ENCODE results near the gene CCDC39. TPM values are rescaled to one million over a fixed set of nuclear protein-coding genes. Genes with fewer than 3 reads are reported as not detected.
"Not testable (repeated sequence)": the region's sequence is repeated elsewhere in the genome, so short reads cannot be mapped to it uniquely, and the experiment has no call there.

Gene CCDC39
- total RNA-seq, 2 experiments from 2014 or later = not detected

GRCh38 chr3:180593631-180594030, 85.7 kb downstream of the CCDC39 start:
- H3K27me3 Mint-ChIP-seq = peaks cover 25% of the 10 kb centered on the region
- CTCF ChIA-PET; DNase-seq; POLR2A ChIA-PET; H3K4me3 Mint-ChIP-seq; ATAC-seq; H3K9me3 Mint-ChIP-seq (ENCODE audit: low read depth); H3K27ac Mint-ChIP-seq; H3K36me3 Mint-ChIP-seq (ENCODE audit: low read depth); H3K4me1 Mint-ChIP-seq: not testable (repeated sequence)
- intact Hi-C loops (cut with DNase I, micrococcal nuclease) = loop anchor here (10.0 kb wide), 3 partner anchors 669 to 839 kb away; no protein-coding TSS in a partner anchor

GRCh38 chr3:180590396-180590795, 88.9 kb downstream of the CCDC39 start:
- peaks cover 29% of the 10 kb centered on the region for H3K27me3 Mint-ChIP-seq

GRCh38 chr3:180580934-180581333, 98.4 kb downstream of the CCDC39 start:
- H3K4me1 Mint-ChIP-seq = no peaks in the 10 kb centered on the region
- ChIA-PET POLR2A (no interaction called here), CTCF (no interaction called here)
- H3K27ac Mint-ChIP-seq = no peak overlapping the region
- ATAC-seq (no peak), DNase-seq (no peak)
- no peak overlapping the region for H3K4me3 Mint-ChIP-seq
- H3K36me3 Mint-ChIP-seq (ENCODE audit: low read depth) = no peaks in the 10 kb centered on the region
- H3K27me3 Mint-ChIP-seq = peaks cover 22% of the 10 kb centered on the region
- H3K9me3 Mint-ChIP-seq (ENCODE audit: low read depth) = no peaks in the 10 kb centered on the region
- intact Hi-C loops (cut with DNase I, micrococcal nuclease) = no loop called here

More at GRCh38 chr3:180590396-180590795, 88.9 kb downstream of the CCDC39 start:
- ChIA-PET CTCF (no interaction called here), POLR2A (no interaction called here)
- H3K36me3 Mint-ChIP-seq (ENCODE audit: low read depth) = no peaks in the 10 kb centered on the region
- H3K9me3 Mint-ChIP-seq (ENCODE audit: low read depth) = no peaks in the 10 kb centered on the region
- intact Hi-C loops (cut with DNase I, micrococcal nuclease) = loop anchor here (10.0 kb wide), 3 partner anchors 666 to 836 kb away; no protein-coding TSS in a partner anchor
- H3K27ac Mint-ChIP-seq = no peak overlapping the region
- ATAC-seq (no peak), DNase-seq (no peak)
- no peaks in the 10 kb centered on the region for H3K4me1 Mint-ChIP-seq
- H3K4me3 Mint-ChIP-seq = no peak overlapping the region

GRCh38 chr3:180575571-180575970, 103.7 kb downstream of the CCDC39 start:
- DNase-seq (no peak), ATAC-seq (no peak)
- Mint-ChIP-seq H3K9me3 (ENCODE audit: low read depth) (no peaks in the 10 kb centered on the region), H3K36me3 (ENCODE audit: low read depth) (no peaks in the 10 kb centered on the region), H3K4me3 (no peak overlapping the region), H3K4me1 (no peaks in the 10 kb centered on the region), H3K27ac (no peak overlapping the region), H3K27me3 (peaks cover 6% of the 10 kb centered on the region)
- intact Hi-C loops (cut with DNase I, micrococcal nuclease) = no loop called here
- ChIA-PET POLR2A (no interaction called here), CTCF (no interaction called here)

GRCh38 chr3:180571831-180572598, 107.3 kb downstream of the CCDC39 start:
- H3K27ac Mint-ChIP-seq = no peak overlapping the region
- H3K36me3 Mint-ChIP-seq (ENCODE audit: low read depth) = no peaks in the 10 kb centered on the region
- DNase-seq (no peak), ATAC-seq (no peak)
- ChIA-PET CTCF (no interaction called here), POLR2A (no interaction called here)
- no peaks in the 10 kb centered on the region for H3K9me3 Mint-ChIP-seq (ENCODE audit: low read depth)
- intact Hi-C loops (cut with DNase I, micrococcal nuclease) = no loop called here
- H3K4me1 Mint-ChIP-seq = no peaks in the 10 kb centered on the region
- H3K4me3 Mint-ChIP-seq = no peak overlapping the region
- H3K27me3 Mint-ChIP-seq = peaks cover 8% of the 10 kb centered on the region

- H3K27me3 Mint-ChIP-seq = peaks cover 4% of the 10 kb centered on the region
- ATAC-seq = no peak
- H3K9me3 Mint-ChIP-seq (ENCODE audit: low read depth) = no peaks in the 10 kb centered on the region
- no peak overlapping the region for H3K27ac Mint-ChIP-seq
- intact Hi-C loops (cut with DNase I, micrococcal nuclease) = no loop called here
- H3K4me1 Mint-ChIP-seq = no peaks in the 10 kb centered on the region
- ChIA-PET CTCF (no interaction called here), POLR2A (no interaction called here)
- no peak for DNase-seq
- H3K4me3 Mint-ChIP-seq = no peak overlapping the region
- no peaks in the 10 kb centered on the region for H3K36me3 Mint-ChIP-seq (ENCODE audit: low read depth)
Measured at GRCh38 chr3:180570238-180570637, 109.1 kb downstream of the CCDC39 start.

- Mint-ChIP-seq H3K4me1 (no peaks in the 10 kb centered on the region), H3K9me3 (ENCODE audit: low read depth) (peaks cover 3% of the 10 kb centered on the region), H3K27ac (no peak overlapping the region), H3K27me3 (peaks cover 6% of the 10 kb centered on the region), H3K36me3 (ENCODE audit: low read depth) (peaks cover under 1% of the 10 kb centered on the region), H3K4me3 (no peak overlapping the region)
- ATAC-seq = no peak
- ChIA-PET CTCF (no interaction called here), POLR2A (interaction anchor here (0.6 kb wide), 1 partner anchor 152 kb away, joined by 3 read pairs; no protein-coding TSS in a partner anchor)
- intact Hi-C loops (cut with DNase I, micrococcal nuclease) = no loop called here
- DNase-seq = no peak
Measured at GRCh38 chr3:180564676-180565075, 114.6 kb downstream of the CCDC39 start.

Other genes starting within 250 kb of the CCDC39 start
- 10 to 100 TPM; 38.0 to 41.2 TPM for gene TTC14, start 77.3 kb downstream of the CCDC39 start, total RNA-seq
- 100 to 1,000 TPM; 175 to 186 TPM for gene FXR1, start 233.2 kb upstream of the CCDC39 start, total RNA-seq

All from activated CD4-positive, alpha-beta T cell treated with anti-CD3 and anti-CD28 coated beads for 36 hours (primary cell).